SK-N-MC (cell line): ENCODE data around the gene SFTPA1.
"Not testable (repeated sequence)": the region's sequence is repeated elsewhere in the genome, so short reads cannot be mapped to it uniquely, and the experiment has no call there.

Experiments
- EZH2 ChIP-seq: fragments of 200-600 bp; sonication (generic); IDR thresholded peaks from one replicate; pipeline ENCODE4 v1.6.1; 2017; ENCODE audit warnings: antibody characterized with exemption
- FOXP2 ChIP-seq: optimal IDR thresholded peaks from 2 replicates; pipeline ENCODE3; 2011; ENCODE audit warnings: mild to moderate bottlenecking, moderate library complexity; ENCODE audit not compliant: insufficient read depth; ENCODE audit errors: extremely low read length, control extremely low read depth
- POLR2AphosphoS5 ChIP-seq: IDR thresholded peaks from 2 replicates; pipeline ENCODE4 v1.6.1; 2012; ENCODE audit warnings: mild to moderate bottlenecking, low read depth, low read length, borderline replicate concordance

- not testable (repeated sequence) for TF ChIP-seq EZH2, POLR2AphosphoS5, FOXP2
These were observed 16.2 kb upstream of the SFTPA1 start for GRCh38 chr10:79594565-79594964.
